Ureter (tissue), 1 donor: ENCODE data around the gene RHCG. TPM values are rescaled to one million over a fixed set of nuclear protein-coding genes. Genes with fewer than 3 reads are reported as not detected.

Experiments used
- DNase-seq: peaks from one replicate; pipeline ENCODE4 v3.0.0-alpha.2; 2020; ENCODE audit warnings: low spot score
- total RNA-seq: library from RNA; stranded (reverse); gene quantifications from one replicate; pipeline ENCODE4 v1.2.4, GENCODE V29; 2023
- donor health status: DM: yes; HTN: yes; CAD: no.

The RHCG gene
- 1.1 TPM for total RNA-seq

- DNase-seq: peak; percentile 49
Measured at GRCh38 chr15:89496155-89497098, at the start of gene RHCG. Gene RHCG, minus strand, starts transcription at chr15:89496583. Its CDS starts 39 bp downstream, at chr15:89496544.

DNA sequence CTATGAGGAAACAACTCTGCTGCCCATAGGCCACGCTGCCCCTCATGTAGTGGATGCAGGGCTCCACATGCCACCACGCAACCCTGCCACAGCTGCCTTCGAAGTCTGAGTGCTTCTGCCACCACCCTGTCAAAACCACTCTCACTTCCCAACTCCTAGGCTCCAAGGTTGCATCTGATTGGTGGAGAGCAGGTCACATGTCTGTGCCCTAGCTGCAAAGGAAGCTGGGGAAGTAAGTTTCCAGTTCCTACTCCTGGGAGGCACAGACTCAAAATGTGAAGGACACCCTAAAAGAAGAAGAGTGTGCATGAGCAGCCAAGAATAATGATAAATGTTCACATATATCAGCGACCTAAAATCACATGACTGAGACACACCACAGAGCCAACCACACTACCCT lies 47.0 kb upstream of the RHCG start:
- DNase-seq: no peak

- DNase-seq: no peak
Measured at GRCh38 chr15:89542369-89542768, 46.0 kb upstream of the RHCG start.

DNA sequence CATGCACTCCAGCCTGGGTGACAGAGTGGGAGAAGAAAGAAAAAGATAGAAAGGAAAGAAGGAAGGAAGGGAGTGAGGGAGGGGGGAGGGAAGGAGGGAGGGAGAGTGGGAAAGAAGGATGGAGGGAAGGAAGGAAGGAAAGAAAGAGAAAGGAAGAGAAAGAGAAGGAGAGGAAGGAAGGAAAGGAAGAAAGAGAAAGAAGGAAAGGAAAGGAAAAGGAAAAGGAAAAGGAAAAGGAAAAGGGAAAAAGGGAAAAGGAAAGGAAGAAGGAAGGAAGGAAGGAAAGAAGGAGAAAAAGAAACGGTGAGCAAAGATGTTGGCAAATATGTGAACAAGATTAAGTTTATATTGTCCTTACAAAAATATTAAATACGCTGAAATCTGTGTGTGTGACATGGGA lies 42.6 kb upstream of the RHCG start:
- no peak for DNase-seq

GRCh38 chr15:89533861-89534544 lies 37.6 kb upstream of the RHCG start:
- DNase-seq: no peak

DNA sequence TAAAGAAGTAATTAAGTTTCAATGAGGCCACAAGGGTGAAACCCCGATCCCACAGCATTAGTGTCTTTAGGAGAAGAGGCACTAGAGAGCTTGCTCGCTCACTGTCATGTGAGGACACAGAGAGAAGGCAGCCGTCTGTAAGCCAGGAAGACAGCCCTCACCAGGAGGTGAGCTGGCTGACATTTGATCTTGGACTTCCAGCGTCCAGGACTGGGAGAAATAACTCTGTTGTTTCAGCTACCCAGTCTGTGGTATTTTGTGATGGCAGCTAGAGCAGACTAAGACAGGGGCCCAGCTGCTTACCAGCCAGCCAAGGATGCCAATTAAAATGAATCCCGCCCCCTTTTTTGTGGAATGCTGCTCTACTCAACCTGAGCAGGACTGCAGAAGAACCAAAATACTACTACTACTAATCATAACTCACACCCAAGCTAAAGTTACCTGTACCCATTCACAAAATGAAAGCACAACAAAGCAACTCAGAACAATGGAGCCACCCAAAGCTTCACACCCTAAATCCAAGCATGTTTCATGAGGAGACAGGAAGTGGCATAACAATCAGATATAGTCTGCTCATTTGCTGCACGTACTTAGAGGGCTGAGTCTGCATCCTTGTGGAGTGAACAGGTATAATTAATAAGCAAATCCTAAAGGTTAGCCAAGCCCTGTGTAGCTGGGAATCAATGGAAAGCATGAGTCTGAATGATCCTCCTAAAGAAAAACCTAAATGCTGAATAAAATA lies 35.6 kb upstream of the RHCG start:
- no peak for DNase-seq

DNA sequence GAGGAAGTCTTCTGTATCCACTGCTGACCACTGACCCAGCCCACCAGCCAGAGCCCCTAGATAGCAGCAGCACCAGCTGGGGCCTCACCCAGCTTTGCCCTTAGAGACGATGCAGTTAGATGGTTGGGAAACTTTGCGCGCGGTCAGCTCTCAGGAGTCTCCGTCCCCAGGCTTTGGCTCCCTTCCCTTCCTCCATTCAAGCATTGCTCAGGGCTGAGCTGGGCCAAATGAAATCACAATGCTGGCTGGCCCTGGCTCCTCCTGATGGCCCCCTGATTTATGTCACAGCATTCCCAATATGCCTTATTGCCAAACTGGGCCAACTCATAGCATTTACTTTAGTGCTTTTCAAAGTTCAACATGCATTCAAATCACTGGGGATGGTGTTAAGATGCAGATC lies 34.6 kb upstream of the RHCG start:
- no peak for DNase-seq

DNA sequence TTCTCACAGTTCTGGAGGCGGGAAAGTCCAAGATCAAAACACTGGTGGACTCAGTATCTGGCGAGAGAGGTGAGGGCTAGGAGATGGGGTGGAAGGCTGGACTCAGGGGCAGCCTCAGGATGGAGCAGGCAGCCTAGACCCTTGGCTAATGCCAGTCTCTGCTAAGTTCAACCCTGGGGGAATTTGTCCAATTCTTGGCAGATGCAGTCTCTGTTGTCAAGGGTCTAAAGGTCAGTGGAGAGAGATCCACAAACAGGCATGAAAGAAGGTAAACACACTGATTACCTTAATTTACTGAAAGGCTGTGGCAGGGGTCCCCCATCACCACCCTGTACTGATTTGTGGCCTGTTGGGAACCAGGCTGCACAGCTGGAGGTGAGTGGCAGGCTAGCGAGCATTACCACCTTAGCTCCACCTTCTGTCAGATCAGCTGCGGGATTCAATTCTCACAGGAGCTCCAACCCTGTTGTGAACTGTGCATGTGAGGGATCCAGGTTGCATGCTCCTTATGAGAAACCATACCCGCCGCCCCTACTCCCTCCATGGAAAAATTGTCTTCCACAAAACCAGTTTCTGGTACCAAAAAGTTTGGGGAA lies 32.5 kb upstream of the RHCG start:
- DNase-seq: no peak

- no peak for DNase-seq
Measured at GRCh38 chr15:89526601-89527441, 30.4 kb upstream of the RHCG start.

- DNase-seq: no peak
Measured at GRCh38 chr15:89526181-89526580, 29.8 kb upstream of the RHCG start.

- no peak for DNase-seq
Measured at GRCh38 chr15:89524184-89524583, 27.8 kb upstream of the RHCG start.

DNA sequence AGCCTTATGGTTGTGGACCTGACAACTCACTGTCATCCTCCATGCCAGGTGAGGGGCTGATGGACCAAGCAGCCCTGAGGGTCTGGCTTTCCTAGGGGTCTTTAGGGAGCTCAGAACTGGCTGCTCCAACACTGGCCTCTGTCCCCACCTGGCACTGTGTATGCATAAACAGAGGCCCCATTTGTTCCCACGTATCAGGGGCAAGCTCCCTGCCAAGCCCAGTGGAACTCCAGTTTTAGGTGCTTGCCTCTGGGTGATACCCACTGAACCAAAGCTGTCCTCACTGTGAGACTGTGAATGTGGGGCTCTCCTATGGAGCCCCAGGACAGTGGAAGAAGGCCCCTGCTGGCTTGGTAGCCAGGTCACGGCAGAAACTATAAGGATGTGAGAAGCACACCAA lies 26.7 kb upstream of the RHCG start:
- DNase-seq: no peak

DNA sequence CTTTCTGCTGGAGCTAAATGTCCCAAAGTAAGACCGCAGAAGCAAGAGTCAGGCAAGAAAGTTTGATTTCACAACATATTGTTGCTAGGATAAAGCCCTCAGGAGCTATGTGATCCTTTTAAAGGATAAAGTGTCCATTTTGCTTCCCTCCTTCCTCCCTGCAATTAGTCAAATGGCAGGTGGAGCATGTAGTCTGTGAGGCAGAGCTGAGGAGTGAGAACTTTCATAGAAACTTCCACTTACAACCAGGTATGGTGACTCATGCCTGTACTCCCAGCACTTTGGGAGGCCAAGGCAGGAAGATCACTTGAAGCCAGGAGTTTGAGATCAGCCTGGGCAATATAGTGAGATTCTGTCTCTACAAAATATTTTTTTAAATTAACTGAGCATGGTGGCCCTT lies 25.2 kb upstream of the RHCG start:
- DNase-seq: no peak

DNA sequence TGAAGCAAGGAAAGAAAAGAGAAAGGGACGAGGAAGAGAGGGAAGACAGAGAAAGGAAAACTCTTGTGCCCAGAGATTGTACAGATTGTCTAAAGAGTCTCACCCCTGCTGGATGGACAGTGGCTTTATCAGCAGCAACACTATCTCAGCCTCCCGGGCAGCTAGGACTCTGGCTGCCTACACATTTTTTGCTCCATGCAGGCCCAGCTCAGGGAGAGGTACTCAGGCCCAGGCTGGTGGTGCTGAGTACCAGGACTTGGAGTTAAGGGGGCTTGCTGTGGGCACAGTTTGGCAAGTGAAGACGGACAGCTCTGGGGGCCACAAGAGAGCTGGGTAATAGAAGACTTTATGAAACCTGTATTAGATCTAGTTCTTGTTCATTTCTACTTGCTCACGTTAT lies 19.1 kb upstream of the RHCG start:
- DNase-seq: no peak

GRCh38 chr15:89514596-89515406 lies 18.4 kb upstream of the RHCG start:
- DNase-seq: no peak

- DNase-seq: no peak
Measured at GRCh38 chr15:89514186-89514585, 17.8 kb upstream of the RHCG start.

- DNase-seq: no peak
Measured at GRCh38 chr15:89513284-89513683, 16.9 kb upstream of the RHCG start.

GRCh38 chr15:89512631-89513030 lies 16.2 kb upstream of the RHCG start:
- DNase-seq: no peak

DNA sequence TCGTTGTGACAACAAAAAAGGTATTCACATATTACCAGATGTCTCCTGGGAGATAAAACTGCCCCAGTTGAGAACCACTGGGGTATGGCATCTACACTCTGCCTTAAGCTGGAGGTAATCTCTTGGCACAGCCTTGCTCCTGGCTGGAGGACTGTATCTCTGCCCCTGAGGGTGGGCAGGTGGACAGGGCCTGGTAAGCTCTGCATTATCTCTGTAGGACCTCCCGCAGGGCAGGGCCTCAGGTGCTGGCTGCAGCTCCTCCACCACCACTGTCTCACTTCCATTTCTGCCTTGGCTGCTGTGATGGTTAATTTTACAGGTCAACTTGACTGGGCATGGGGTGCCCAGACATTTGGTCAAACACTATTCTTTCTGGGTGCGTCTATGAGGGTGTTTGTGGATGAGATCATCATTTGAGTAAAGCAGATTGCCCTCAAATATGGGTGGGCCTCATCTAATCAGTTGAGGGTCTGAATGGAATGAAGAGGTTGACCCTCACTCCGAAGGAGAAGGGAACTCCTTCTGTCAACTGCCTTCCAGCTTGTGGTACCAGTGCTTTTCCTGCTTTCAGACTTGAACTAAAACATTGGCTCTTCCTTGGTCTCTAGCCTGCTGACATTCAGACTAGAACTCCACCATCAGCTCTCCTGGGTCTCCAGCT lies 9.8 kb upstream of the RHCG start:
- no peak for DNase-seq

DNA sequence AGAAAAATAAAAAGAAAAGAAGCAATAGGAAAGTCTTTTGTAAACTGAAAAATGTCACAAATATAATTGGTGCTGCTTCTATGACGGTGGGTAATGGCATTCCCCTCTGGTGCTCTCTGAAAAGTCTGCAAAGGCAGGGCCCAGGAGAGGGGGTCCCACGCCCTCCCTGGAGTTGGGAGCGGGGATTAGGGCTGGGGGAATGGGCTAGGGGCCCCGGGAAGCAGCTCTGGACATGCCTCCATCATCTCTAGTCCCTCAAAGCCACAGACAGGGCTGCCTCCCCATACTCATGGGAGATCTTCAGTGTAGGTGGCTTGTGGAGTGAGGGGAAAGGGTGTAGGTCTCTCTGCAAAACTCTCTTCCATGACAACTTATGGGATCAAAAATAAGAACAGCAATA lies 7.8 kb upstream of the RHCG start:
- DNase-seq: no peak
